T-helper 22 cell (primary cell): ENCODE measurements around the gene SFT2D2.
A peak's percentile ranks its signal among the peaks of the same experiment; 100 is the strongest.
"Not testable (repeated sequence)": the region's sequence is repeated elsewhere in the genome, so short reads cannot be mapped to it uniquely, and the experiment has no call there.

Experiments
- DNase-seq: peaks from one replicate; pipeline ENCODE4 v3.0.0-alpha.2; 2020; ENCODE audit warnings: low read depth

The SFT2D2 gene

GRCh38 chr1:168225476-168226190 is at the start of gene SFT2D2:
TSS of gene SFT2D2 (plus strand) at chr1:168226004. CDS start at chr1:168226080, 76 bp downstream.
- peak; percentile 58 for DNase-seq

- DNase-seq: no peak
These were observed 47.6 kb upstream of the SFT2D2 start for GRCh38 chr1:168178227-168178637.

- peak; percentile 87 for DNase-seq
These were observed 47.0 kb upstream of the SFT2D2 start, which contains the start of gene TIPRL for GRCh38 chr1:168178638-168179437. TSS of gene TIPRL (plus strand) at chr1:168178962. CDS start at chr1:168179078, 116 bp downstream.

GRCh38 chr1:168179438-168180147 is 46.2 kb upstream of the SFT2D2 start:
- DNase-seq: no peak

DNA sequence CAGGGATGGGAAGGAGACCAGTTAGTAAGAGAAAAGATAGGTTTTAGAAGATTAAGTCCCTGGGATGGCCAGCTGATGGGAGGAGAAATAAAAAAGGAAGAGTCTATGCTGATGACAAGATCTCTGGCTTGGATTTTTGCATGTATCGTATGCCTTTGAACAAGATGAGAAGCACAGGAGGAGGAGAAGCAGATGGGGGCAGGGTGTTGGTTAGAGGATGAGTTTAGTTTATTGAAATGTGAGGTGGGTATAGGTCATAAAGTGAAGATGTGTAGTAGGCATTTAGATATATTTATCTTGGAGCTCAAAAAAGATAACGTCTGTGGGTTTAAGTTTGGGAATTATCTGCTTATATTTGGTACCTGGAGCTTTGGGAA is 45.7 kb upstream of the SFT2D2 start:
- no peak for DNase-seq

- not testable (repeated sequence) for DNase-seq
These were observed 44.6 kb upstream of the SFT2D2 start for GRCh38 chr1:168181063-168181720.

- DNase-seq: no peak
These were observed 38.6 kb upstream of the SFT2D2 start for GRCh38 chr1:168187177-168187576.

GRCh38 chr1:168190403-168190802 is 35.4 kb upstream of the SFT2D2 start:
- DNase-seq: no peak

- DNase-seq: no peak
These were observed 30.3 kb upstream of the SFT2D2 start for GRCh38 chr1:168195199-168196135.

GRCh38 chr1:168199056-168199455 is 26.7 kb upstream of the SFT2D2 start:
- DNase-seq: no peak

DNA sequence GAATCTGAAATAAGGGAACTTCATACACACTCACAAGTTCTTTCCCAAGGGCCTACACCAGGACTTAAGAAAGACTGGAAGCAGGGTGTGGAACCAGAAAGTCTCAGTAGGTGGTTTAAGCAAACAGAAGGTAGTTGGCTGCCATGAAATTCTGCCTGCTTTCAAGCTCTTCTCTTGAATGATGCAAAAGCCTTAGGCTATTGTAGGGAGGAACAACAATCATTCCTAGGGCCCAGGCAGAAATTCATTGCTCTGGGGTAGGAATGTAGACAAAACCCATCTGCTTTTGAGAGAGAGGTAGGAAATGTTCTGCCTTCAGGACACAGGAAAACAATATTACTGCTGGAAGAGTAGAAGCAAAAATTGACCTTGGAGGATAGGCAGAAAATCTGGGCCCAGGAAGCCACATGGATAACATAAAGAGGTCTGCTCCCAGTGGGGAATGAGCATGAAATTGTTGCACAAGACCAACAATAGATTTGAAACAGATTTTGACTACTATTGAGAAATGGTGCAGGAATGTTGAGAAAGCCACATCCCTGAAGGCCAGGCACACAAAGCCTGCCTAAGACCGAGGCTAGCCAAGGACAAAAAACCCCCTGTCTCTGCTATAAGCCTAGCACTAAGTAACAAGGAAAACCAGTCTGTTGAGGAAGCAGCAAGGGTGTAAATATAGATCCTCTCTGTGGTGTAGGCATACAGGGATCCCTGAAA is 22.7 kb upstream of the SFT2D2 start:
- no peak for DNase-seq

DNA sequence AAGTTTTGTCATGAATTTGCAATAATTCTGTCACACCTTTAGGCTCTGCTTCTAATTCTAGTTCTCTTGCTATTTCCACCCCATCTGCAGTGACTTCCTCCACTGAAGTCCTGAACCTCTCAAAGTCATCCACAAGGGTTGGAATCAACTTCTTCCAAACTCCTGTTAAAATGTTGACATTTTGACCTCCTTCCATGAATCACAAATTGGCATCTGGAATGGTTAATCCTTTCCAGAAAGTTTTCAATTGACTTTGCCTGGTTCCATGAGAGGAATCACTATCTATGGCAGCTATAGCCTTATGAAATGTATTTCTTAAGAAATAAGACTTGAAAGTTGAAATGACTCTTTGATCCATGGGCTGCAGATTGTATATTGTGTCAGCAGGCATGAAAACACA is 19.7 kb upstream of the SFT2D2 start:
- DNase-seq: no peak

DNA sequence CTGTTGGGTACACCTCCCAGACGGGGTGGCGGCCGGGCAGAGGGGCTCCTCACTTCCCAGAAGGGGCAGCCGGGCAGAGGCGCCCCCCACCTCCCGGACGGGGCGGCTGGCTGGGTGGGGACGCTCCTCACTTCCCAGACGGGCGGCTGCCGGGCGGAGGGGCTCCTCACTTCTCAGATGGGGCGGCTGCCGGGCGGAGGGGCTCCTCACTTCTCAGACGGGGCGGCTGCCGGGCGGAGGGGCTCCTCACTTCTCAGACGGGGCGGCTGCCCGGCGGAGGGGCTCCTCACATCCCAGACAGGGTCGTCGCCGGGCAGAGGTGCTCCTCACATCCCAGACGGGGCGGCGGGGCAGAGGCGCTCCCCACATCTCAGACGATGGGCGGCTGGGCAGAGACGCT is 18.1 kb upstream of the SFT2D2 start:
- not testable (repeated sequence) for DNase-seq

DNA sequence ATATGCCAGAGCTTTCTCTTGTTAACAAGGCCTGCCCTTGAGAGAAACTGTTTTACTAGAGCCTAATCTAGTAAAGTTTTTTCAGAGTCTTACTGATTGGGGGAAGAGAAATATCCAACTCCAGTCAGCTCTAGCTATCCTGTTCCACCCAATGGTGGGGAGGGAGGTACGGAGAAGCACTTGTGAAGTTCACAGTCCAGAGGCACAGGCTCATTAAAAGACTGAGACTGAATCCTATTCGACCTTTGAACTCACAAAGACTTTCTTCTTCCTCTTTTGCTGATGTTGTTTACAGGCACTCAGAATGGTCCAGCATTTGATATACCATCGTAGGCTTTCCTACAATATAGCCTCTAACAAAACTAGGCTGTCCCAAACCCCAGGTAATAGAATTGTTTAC is 15.5 kb upstream of the SFT2D2 start:
- no peak for DNase-seq

- no peak for DNase-seq
These were observed 12.5 kb upstream of the SFT2D2 start for GRCh38 chr1:168213349-168213748.

DNA sequence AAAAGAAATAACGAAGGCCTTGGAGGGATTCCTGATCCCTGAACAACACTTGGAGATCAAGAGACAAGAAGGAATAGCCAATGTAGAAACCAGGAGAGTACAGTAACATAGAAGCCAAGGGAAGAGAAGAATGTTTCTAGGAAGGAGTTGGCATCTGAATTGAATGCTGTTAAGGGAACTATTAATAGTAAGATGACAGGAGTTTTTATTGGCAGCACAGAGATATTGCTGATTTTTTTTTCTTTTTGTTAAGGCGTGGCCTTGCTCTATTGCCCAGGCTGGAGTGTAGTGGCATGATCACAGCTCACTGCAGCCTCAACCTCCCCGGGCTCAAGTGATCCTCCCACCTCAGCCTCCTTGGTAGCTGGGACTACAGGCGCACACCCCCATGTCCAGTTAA is 9.6 kb upstream of the SFT2D2 start:
- DNase-seq: no peak

GRCh38 chr1:168217664-168218063 is 8.1 kb upstream of the SFT2D2 start:
- no peak for DNase-seq

- DNase-seq: no peak
These were observed 7.1 kb upstream of the SFT2D2 start for GRCh38 chr1:168218658-168219057.

DNA sequence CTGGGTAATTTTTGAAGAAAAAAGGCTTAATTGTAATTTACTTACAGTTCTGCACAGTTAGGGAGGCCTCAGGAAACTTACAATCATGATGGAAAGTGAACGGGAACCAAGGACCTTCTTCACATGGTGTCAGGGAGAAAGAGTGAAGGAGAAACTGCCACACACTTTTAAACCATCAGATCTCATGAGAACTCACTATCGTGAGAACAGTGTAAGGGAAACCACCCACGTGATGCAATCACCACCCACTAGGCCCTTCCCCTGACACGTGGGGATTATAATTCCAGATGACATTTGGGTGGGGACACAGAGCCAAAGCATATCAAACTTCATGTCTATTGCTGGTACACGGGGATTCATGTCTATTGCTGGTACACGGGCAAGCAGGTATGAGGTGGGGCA is 5.3 kb upstream of the SFT2D2 start:
- no peak for DNase-seq

GRCh38 chr1:168221275-168221674 is 4.5 kb upstream of the SFT2D2 start:
- no peak for DNase-seq
